Measurements from ENCODE around the gene SAPCD1.

The SAPCD1 gene

GRCh38 chr6:31728767-31729514, 33.5 kb upstream of the SAPCD1 start, which contains the start of gene DDAH2:
TSS of gene DDAH2 (minus strand) at chr6:31729299. CDS start at chr6:31729161, 138 bp downstream.
- in situ Hi-C loops (cut with MboI; ENCODE audit: low sequenced_read_pairs): no loop called here

- in situ Hi-C loops (cut with MboI; ENCODE audit: low sequenced_read_pairs): no loop called here
Observed at GRCh38 chr6:31729515-31729978, 32.9 kb upstream of the SAPCD1 start.

GRCh38 chr6:31729979-31730630, 32.4 kb upstream of the SAPCD1 start:
- in situ Hi-C loops (cut with MboI; ENCODE audit: low sequenced_read_pairs): no loop called here

GRCh38 chr6:31730631-31731086, 31.8 kb upstream of the SAPCD1 start:
- in situ Hi-C loops (cut with MboI; ENCODE audit: low sequenced_read_pairs): no loop called here

GRCh38 chr6:31732029-31732428, 30.4 kb upstream of the SAPCD1 start:
- in situ Hi-C loops (cut with MboI; ENCODE audit: low sequenced_read_pairs): no loop called here

GRCh38 chr6:31733734-31734133, 28.7 kb upstream of the SAPCD1 start:
- in situ Hi-C loops (cut with MboI; ENCODE audit: low sequenced_read_pairs): no loop called here

GRCh38 chr6:31734247-31734820, 28.1 kb upstream of the SAPCD1 start:
- in situ Hi-C loops (cut with MboI; ENCODE audit: low sequenced_read_pairs): no loop called here

GRCh38 chr6:31734821-31735406, 27.5 kb upstream of the SAPCD1 start:
- in situ Hi-C loops (cut with MboI; ENCODE audit: low sequenced_read_pairs): no loop called here

- in situ Hi-C loops (cut with MboI; ENCODE audit: low sequenced_read_pairs): no loop called here
Observed at GRCh38 chr6:31736021-31736767, 26.3 kb upstream of the SAPCD1 start, which contains the start of gene CLIC1. TSS of gene CLIC1 (minus strand) at chr6:31736530. CDS start at chr6:31736300, 230 bp downstream.

GRCh38 chr6:31736768-31737314, 25.6 kb upstream of the SAPCD1 start:
- in situ Hi-C loops (cut with MboI; ENCODE audit: low sequenced_read_pairs): no loop called here

- in situ Hi-C loops (cut with MboI; ENCODE audit: low sequenced_read_pairs): no loop called here
Observed at GRCh38 chr6:31737315-31737990, 25.0 kb upstream of the SAPCD1 start.

GRCh38 chr6:31737991-31738979, 24.2 kb upstream of the SAPCD1 start:
- in situ Hi-C loops (cut with MboI; ENCODE audit: low sequenced_read_pairs): no loop called here

GRCh38 chr6:31739639-31740396, 22.6 kb upstream of the SAPCD1 start, which contains the start of gene MSH5:
TSS of gene MSH5 (plus strand) at chr6:31740005. CDS start at chr6:31740467, 462 bp downstream.
- in situ Hi-C loops (cut with MboI; ENCODE audit: low sequenced_read_pairs): no loop called here

- in situ Hi-C loops (cut with MboI; ENCODE audit: low sequenced_read_pairs): no loop called here
Observed at GRCh38 chr6:31740397-31741223, 21.8 kb upstream of the SAPCD1 start.

- in situ Hi-C loops (cut with MboI; ENCODE audit: low sequenced_read_pairs): no loop called here
Observed at GRCh38 chr6:31741815-31742214, 20.6 kb upstream of the SAPCD1 start.

GRCh38 chr6:31742894-31743293, 19.6 kb upstream of the SAPCD1 start:
- in situ Hi-C loops (cut with MboI; ENCODE audit: low sequenced_read_pairs): no loop called here

GRCh38 chr6:31744422-31744821, 18.0 kb upstream of the SAPCD1 start:
- in situ Hi-C loops (cut with MboI; ENCODE audit: low sequenced_read_pairs): no loop called here
